Ectodermal cell (in vitro differentiated cells): Measurements from ENCODE around the gene CPS1.

Experiments used
- H3K27ac ChIP-seq: 2 replicates; pipeline ENCODE4 v1.7.0; 2013; ENCODE audit warnings: mild to moderate bottlenecking, low read depth, low read length; ENCODE audit not compliant: insufficient read depth, poor library complexity, severe bottlenecking
- H3K27me3 ChIP-seq: 2 replicates; pipeline ENCODE4 v1.7.0; 2013; ENCODE audit warnings: mild to moderate bottlenecking, low read length; ENCODE audit not compliant: insufficient read depth, control insufficient read depth, poor library complexity, severe bottlenecking
- H3K36me3 ChIP-seq: one replicate; pipeline ENCODE4 v1.7.0; 2013; ENCODE audit warnings: low read length; ENCODE audit not compliant: control insufficient read depth, insufficient read depth
- H3K4me1 ChIP-seq: one replicate; pipeline ENCODE4 v1.7.0; 2013; ENCODE audit warnings: low read length; ENCODE audit not compliant: control insufficient read depth, insufficient read depth
- H3K4me3 ChIP-seq: 2 replicates; pipeline ENCODE4 v1.7.0; 2013; ENCODE audit warnings: low read depth, low read length, control low read depth; ENCODE audit not compliant: insufficient read depth
- H3K9me3 ChIP-seq: 2 replicates; pipeline ENCODE4 v1.7.0; 2013; ENCODE audit warnings: mild to moderate bottlenecking, low read length, moderate library complexity; ENCODE audit not compliant: control insufficient read depth
- WGBS, 2 experiments: methylation state at CpG; one replicate each; pipeline ENCODE4 v1.1.7; 2013; ENCODE audit warnings: missing lambda C conversion rate in 2 of 2; 5-methylcytosine and 5-hydroxymethylcytosine counted together

CPS1 gene

DNA sequence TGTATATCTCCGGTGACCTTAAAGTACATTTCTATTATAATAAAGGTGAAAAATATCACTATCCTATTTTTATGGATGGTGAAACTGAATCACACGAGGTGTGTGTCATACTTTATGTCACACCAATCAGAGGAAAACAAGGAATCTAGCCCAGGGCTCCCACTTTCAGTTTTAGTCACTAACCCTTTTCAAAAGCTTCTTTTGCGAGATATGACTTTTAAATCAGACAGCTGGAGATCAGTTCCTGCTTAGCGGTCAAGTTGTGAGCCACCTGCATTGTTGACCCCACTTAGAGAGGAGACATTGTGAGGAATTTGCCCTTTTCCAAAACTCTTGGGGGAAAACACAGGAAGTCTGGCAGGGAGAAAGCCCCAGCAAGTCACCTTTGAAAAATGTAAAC lies 70.5 kb downstream of the CPS1 start:
- no peaks in the 10 kb centered on the region for H3K9me3 ChIP-seq
- H3K27ac ChIP-seq: no peak overlapping the region
- no peaks in the 10 kb centered on the region for H3K36me3 ChIP-seq
- WGBS, 2 experiments: 83 to 89% methylated on average over 3 of the region's 4 CpGs
- H3K4me3 ChIP-seq: no peak overlapping the region
- no peaks in the 10 kb centered on the region for H3K27me3 ChIP-seq
- no peaks in the 10 kb centered on the region for H3K4me1 ChIP-seq

DNA sequence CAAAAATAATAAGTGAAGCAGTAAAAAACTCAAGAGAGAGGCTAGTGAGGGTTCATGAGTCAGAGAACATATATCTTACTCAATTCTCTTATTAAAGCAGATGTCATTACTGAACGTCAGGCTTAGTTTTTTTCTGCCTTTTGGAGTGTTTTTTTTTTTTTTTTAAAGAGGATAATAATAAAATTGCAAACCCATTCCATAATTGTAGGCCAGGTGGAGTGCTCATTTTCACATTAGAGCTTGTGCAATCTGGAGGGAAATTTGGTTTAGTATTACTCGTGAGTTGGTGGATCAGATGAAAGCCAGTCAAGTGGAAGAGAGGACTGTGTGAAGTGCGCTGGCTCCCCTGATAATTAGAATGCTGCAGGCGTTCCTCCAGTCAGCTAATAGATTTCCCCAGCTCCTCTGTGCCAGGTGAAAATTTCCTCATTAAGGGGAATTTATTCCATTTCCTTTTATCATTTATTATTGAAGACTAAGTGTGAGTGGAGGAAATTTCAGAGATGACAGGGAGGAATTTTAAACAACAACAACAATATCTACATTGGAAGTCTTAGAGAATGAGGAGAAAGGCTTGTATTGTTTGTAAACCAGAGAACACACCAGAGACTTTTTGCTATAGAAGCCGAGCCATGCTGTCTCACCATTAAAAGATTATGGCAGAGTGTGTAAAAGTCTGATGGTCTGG lies 74.6 kb downstream of the CPS1 start:
- no peak overlapping the region for H3K27ac ChIP-seq
- H3K36me3 ChIP-seq: no peaks in the 10 kb centered on the region
- H3K4me3 ChIP-seq: no peak overlapping the region
- H3K4me1 ChIP-seq: no peaks in the 10 kb centered on the region
- H3K9me3 ChIP-seq: no peaks in the 10 kb centered on the region
- no peaks in the 10 kb centered on the region for H3K27me3 ChIP-seq
- WGBS, 2 experiments: 89 to 91% methylated on average over 3 to 4 of the region's 5 CpGs

DNA sequence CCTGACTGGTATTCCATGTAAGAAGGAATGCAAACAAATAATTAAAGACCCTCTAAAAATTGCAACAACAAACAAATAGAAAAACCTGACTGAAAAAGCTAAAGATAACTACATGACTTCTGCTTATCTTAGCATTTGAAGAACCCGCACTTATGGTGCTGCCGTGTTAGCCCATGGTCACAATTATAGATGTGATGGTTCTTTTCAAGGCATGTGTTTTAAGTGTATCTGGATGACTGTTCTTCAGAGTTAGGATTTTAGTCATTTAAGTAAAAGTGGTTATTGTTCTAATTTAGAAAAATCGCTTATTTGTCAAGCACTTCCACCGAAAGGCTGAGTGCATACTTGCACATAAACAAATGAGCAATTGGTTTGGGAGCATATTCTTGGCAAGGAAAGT lies 77.3 kb downstream of the CPS1 start:
- no peaks in the 10 kb centered on the region for H3K4me1 ChIP-seq
- no peaks in the 10 kb centered on the region for H3K27me3 ChIP-seq
- H3K36me3 ChIP-seq: no peaks in the 10 kb centered on the region
- WGBS, 2 experiments: 96 to 98% methylated on average over 2 to 4 of the region's 4 CpGs
- H3K9me3 ChIP-seq: no peaks in the 10 kb centered on the region
- no peak overlapping the region for H3K27ac ChIP-seq
- H3K4me3 ChIP-seq: no peak overlapping the region

DNA sequence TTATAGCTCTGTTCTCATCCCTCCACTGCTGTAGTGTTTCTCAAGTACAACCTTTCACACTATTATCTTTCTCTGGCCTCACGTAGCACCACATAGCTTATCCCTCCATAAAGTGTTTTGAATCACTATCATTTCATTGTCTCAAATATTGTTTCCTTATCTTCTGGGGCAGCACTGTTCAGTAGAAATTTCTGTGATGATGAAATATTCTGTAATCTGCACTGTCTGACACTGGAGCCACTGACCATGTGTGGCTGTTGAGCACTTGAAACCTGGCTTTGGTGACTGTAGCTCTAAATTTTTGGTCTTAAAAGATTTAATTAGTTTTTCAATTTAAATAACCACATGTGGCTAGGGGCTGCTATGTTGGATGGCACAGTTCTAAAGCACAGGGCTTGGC lies 78.9 kb downstream of the CPS1 start:
- no peaks in the 10 kb centered on the region for H3K27me3 ChIP-seq
- WGBS, 2 experiments: 89 to 100% methylated on average over 1 of the region's 1 CpG
- no peak overlapping the region for H3K4me3 ChIP-seq
- no peak overlapping the region for H3K27ac ChIP-seq
- H3K36me3 ChIP-seq: no peaks in the 10 kb centered on the region
- no peaks in the 10 kb centered on the region for H3K9me3 ChIP-seq
- H3K4me1 ChIP-seq: no peaks in the 10 kb centered on the region

DNA sequence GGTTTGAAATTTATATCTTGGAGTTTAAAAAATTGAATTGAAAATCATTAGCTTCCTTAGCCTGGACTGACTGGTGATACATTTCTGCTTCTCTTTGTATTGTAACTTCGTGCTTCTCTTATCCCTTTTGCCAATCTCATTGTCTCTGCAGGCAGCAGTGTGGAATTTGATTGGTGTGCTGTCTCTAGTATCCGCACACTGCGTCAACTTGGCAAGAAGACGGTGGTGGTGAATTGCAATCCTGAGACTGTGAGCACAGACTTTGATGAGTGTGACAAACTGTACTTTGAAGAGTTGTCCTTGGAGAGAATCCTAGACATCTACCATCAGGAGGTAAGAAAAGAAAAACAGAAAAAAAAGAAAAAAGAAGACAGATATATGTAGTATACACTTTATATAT lies 85.9 kb downstream of the CPS1 start:
- WGBS, 2 experiments: 87 to 95% methylated on average over 4 of the region's 4 CpGs
- Histone ChIP-seq H3K36me3 (no peaks in the 10 kb centered on the region), H3K9me3 (no peaks in the 10 kb centered on the region), H3K27me3 (no peaks in the 10 kb centered on the region), H3K4me3 (no peak overlapping the region), H3K27ac (no peak overlapping the region), H3K4me1 (no peaks in the 10 kb centered on the region)

DNA sequence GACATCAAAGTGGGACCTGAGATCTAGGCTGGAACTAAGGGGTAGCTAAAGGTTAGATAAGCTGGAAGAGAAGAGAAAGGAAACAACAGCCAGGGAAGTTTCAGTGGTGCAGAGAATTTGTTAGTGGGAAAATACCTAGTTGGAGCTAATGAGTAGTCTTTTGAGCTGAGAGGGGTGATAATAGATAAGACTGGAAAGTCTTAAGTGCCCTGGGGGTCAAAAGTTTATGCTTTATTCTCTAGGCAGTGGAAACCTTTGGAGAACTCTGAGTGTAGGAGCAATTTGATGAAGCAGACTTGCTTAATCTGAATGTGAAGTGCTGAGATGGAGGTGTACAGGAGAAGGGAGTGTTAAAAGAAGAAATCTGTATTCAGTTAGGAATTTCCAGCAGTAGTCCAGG lies 90.8 kb downstream of the CPS1 start:
- Histone ChIP-seq H3K27ac (no peak overlapping the region), H3K27me3 (no peaks in the 10 kb centered on the region), H3K36me3 (no peaks in the 10 kb centered on the region), H3K9me3 (no peaks in the 10 kb centered on the region), H3K4me3 (no peak overlapping the region), H3K4me1 (no peaks in the 10 kb centered on the region)

DNA sequence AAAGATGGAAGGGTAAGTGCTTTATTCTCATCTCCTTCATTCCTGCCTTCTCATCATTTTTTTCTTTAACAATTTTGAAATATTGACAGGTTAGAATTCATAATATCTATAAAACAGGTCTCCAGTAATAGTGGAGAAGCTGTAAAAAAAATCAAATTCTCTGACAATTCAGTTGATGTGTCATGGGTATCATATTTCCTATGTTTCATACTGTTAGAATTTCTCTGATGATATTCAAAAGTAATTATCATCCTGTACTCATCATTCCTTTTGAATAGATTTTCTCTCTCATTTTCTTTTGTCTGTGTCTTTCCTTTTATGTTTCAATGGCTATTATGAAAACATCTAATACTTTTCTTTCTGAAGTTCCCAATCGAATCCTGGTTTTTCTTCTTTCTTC lies 97.7 kb downstream of the CPS1 start:
- H3K4me3 ChIP-seq: no peak overlapping the region
- H3K4me1 ChIP-seq: no peaks in the 10 kb centered on the region
- no CpG with 5 or more reads among the region's 1 CpG for WGBS, 2 experiments
- no peaks in the 10 kb centered on the region for H3K36me3 ChIP-seq
- no peaks in the 10 kb centered on the region for H3K27me3 ChIP-seq
- no peaks in the 10 kb centered on the region for H3K9me3 ChIP-seq
- no peak overlapping the region for H3K27ac ChIP-seq

DNA sequence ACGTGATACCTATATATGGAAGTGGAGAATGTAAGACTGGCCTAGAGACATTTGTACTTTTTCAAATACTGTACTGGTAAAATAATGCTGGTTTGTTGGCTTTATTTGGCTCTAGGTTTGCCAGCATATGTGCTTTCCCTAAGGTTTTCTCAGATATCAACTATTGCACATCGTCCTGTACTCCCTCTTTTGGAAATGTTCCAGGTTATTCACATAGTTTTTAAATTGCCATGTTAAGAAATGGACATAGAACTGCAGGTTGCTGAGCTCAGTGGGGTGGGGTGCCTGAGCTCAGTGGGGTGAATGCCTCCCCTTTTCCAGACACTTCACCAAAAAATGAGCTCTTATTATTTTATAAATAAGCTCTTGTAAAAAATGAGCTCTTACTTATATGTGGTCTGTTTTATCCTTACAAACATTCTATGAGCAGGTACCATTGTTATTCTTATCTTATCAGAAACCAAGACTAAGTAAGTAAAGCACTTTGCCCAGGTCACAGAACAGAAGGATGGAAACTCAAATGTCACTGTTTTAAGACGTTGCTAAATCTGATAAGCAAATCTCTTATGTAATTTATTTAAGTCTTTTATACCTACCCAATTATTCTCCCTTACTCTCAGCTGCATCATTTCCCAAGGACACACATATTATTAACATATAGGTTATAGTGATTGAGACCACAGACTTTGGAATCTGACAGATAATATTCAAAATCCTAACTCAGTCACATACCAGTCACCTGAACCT lies 99.0 kb downstream of the CPS1 start:
- no peak overlapping the region for H3K27ac ChIP-seq
- no peaks in the 10 kb centered on the region for H3K27me3 ChIP-seq
- H3K4me1 ChIP-seq: no peaks in the 10 kb centered on the region
- WGBS, 2 experiments: 70 to 90% methylated on average over 2 to 3 of the region's 3 CpGs
- H3K9me3 ChIP-seq: no peaks in the 10 kb centered on the region
- no peaks in the 10 kb centered on the region for H3K36me3 ChIP-seq
- H3K4me3 ChIP-seq: no peak overlapping the region

DNA sequence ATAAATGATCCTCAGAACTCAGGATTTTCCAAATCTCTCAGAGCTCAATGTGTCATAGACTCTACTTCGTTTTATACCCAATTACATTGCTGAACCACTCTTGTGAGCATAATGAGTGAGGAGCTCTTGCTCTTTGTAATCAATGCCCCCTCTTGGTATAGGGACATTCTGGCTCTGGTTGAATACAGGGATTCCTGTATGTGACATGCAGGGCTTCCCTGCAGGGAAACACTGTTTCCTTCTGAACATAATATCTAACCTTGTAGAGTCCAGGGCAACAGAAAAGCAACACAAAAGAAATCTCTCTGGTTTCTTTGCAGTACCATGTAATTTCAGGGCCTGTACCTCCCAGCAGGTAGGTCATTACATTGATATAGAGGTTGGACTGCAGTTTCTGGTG lies 101.5 kb downstream of the CPS1 start:
- H3K4me1 ChIP-seq: no peaks in the 10 kb centered on the region

DNA sequence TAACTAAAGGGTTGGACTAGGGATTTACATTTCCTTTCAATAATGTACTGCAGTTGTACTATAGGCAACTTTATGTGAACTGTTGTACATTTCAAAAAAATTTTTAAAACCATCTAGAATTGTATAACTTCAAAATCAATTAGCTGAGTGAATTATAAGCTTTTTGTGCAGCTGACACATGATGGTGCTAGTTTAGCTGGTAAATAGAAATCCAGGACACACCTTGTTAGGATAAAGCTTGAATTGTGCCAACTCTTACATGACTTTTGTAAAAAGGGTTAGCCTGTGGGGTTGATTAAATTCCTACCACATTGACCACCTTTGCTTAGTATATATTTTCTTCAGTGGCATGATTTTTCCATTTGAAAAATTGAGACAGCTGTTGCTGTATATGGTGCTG lies 104.4 kb downstream of the CPS1 start:
- Histone ChIP-seq H3K4me1 (no peaks in the 10 kb centered on the region), H3K27ac (no peak overlapping the region)

More for the DNA sequence above, 101.5 kb downstream of the CPS1 start:
- WGBS, 2 experiments: 89 to 93% methylated on average over 1 of the region's 1 CpG
- Histone ChIP-seq H3K36me3 (no peaks in the 10 kb centered on the region), H3K27ac (no peak overlapping the region), H3K9me3 (no peaks in the 10 kb centered on the region), H3K4me3 (no peak overlapping the region), H3K27me3 (no peaks in the 10 kb centered on the region)

More for the DNA sequence above, 104.4 kb downstream of the CPS1 start:
- H3K36me3 ChIP-seq: no peaks in the 10 kb centered on the region
- H3K27me3 ChIP-seq: no peaks in the 10 kb centered on the region
- no peaks in the 10 kb centered on the region for H3K9me3 ChIP-seq
- no peak overlapping the region for H3K4me3 ChIP-seq
